CD4-positive, alpha-beta T cell treated with Interleukin-6 for 4 hours (primary cell): ENCODE data around the gene ADAMTSL3.

Experiments
- DNase-seq: peaks from one replicate; pipeline ENCODE4 v3.0.0-alpha.2; 2020; ENCODE audit warnings: mixed read lengths

Gene ADAMTSL3

GRCh38 chr15:83762367-83762766 lies 108.4 kb downstream of the ADAMTSL3 start:
- DNase-seq = no peak

GRCh38 chr15:83764201-83764838 lies 110.4 kb downstream of the ADAMTSL3 start:
- DNase-seq = no peak

GRCh38 chr15:83766339-83766738 lies 112.4 kb downstream of the ADAMTSL3 start:
- no peak for DNase-seq

GRCh38 chr15:83767741-83768140 lies 113.8 kb downstream of the ADAMTSL3 start:
- no peak for DNase-seq

- no peak for DNase-seq
These were observed 115.6 kb downstream of the ADAMTSL3 start for GRCh38 chr15:83769411-83769999.

GRCh38 chr15:83775738-83776137 lies 121.8 kb downstream of the ADAMTSL3 start:
- DNase-seq = no peak

GRCh38 chr15:83776986-83777385 lies 123.1 kb downstream of the ADAMTSL3 start:
- DNase-seq = no peak

GRCh38 chr15:83783227-83783626 lies 129.3 kb downstream of the ADAMTSL3 start:
- DNase-seq = no peak

- no peak for DNase-seq
These were observed 131.1 kb downstream of the ADAMTSL3 start for GRCh38 chr15:83784975-83785374.

GRCh38 chr15:83786336-83786735 lies 132.4 kb downstream of the ADAMTSL3 start:
- DNase-seq = no peak

GRCh38 chr15:83793069-83793468 lies 139.1 kb downstream of the ADAMTSL3 start:
- DNase-seq = no peak

- no peak for DNase-seq
These were observed 140.3 kb downstream of the ADAMTSL3 start for GRCh38 chr15:83794209-83794608.

- no peak for DNase-seq
These were observed 155.4 kb downstream of the ADAMTSL3 start for GRCh38 chr15:83809345-83809744.

- no peak for DNase-seq
These were observed 156.2 kb downstream of the ADAMTSL3 start for GRCh38 chr15:83810110-83810509.

- DNase-seq = no peak
These were observed 159.8 kb downstream of the ADAMTSL3 start for GRCh38 chr15:83813682-83814081.

- no peak for DNase-seq
These were observed 161.6 kb downstream of the ADAMTSL3 start for GRCh38 chr15:83815506-83815905.

- no peak for DNase-seq
These were observed 162.4 kb downstream of the ADAMTSL3 start for GRCh38 chr15:83816124-83816883.

- no peak for DNase-seq
These were observed 164.7 kb downstream of the ADAMTSL3 start for GRCh38 chr15:83818591-83818990.

GRCh38 chr15:83830381-83830780 lies 176.5 kb downstream of the ADAMTSL3 start:
- no peak for DNase-seq

GRCh38 chr15:83833569-83833968 lies 179.6 kb downstream of the ADAMTSL3 start:
- no peak for DNase-seq

- DNase-seq = no peak
These were observed 181.6 kb downstream of the ADAMTSL3 start for GRCh38 chr15:83835479-83835878.

GRCh38 chr15:83837945-83838571 lies 184.1 kb downstream of the ADAMTSL3 start:
- DNase-seq = no peak

- DNase-seq = no peak
These were observed 184.8 kb downstream of the ADAMTSL3 start for GRCh38 chr15:83838763-83839162.

GRCh38 chr15:83842281-83842680 lies 188.4 kb downstream of the ADAMTSL3 start:
- DNase-seq = no peak
